DND-41 (cell line): ENCODE measurements around the gene FAM3D.
A peak's percentile ranks its signal among the peaks of the same experiment; 100 is the strongest.

ENCODE experiments used
- ATAC-seq: fragments of 200-7000 bp; cut with Tn5 transposase; 3 replicates; pipeline ENCODE4 v1.9.1; 2021; ENCODE audit warnings: low read depth; ENCODE audit not compliant: insufficient read depth
- DNase-seq: peaks from one replicate; pipeline ENCODE4 v3.0.0-alpha.2; 2020
- H2AFZ ChIP-seq: 2 replicates; pipeline ENCODE4 v1.6.0; 2012; ENCODE audit warnings: low read depth, low read length
- H3K27ac ChIP-seq: 2 replicates; pipeline ENCODE4 v1.5.1; 2012; ENCODE audit warnings: low read length, inconsistent platforms
- H3K27me3 ChIP-seq: fragments of 200-600 bp; sonication (generic); 2 replicates; pipeline ENCODE4 v1.6.0; 2012; ENCODE audit warnings: low read length, mild to moderate bottlenecking, inconsistent platforms; ENCODE audit not compliant: insufficient read depth, poor library complexity
- H3K36me3 ChIP-seq: 2 replicates; pipeline ENCODE4 v1.5.1; 2012; ENCODE audit warnings: low read length, inconsistent platforms; ENCODE audit not compliant: insufficient read depth
- H3K4me1 ChIP-seq: 2 replicates; pipeline ENCODE4 v1.5.1; 2012; ENCODE audit warnings: mild to moderate bottlenecking, low read length; ENCODE audit not compliant: insufficient read depth
- H3K4me2 ChIP-seq: 2 replicates; pipeline ENCODE4 v1.6.0; 2012; ENCODE audit warnings: mild to moderate bottlenecking, moderate library complexity, low read length, inconsistent platforms; ENCODE audit not compliant: insufficient read depth
- H3K4me3 ChIP-seq, 2 experiments: fragments of 200-600 bp in 1 of 2; shearing (Covaris generic) in 1 of 2; 2 replicates each; pipeline ENCODE4 v1.5.1; 2012 to 2016; ENCODE audit warnings: inconsistent platforms in 2 of 2, low read length in 2 of 2, mild to moderate bottlenecking in 2 of 2, low read depth in 1 of 2, moderate library complexity in 1 of 2
- H3K79me2 ChIP-seq: 2 replicates; pipeline ENCODE4 v1.6.0; 2012; ENCODE audit warnings: low read length, inconsistent platforms; ENCODE audit not compliant: insufficient read depth
- H3K9ac ChIP-seq: 2 replicates; pipeline ENCODE4 v1.6.0; 2012; ENCODE audit warnings: low read depth, mild to moderate bottlenecking, inconsistent platforms, low read length, moderate library complexity
- H3K9me3 ChIP-seq: 2 replicates; pipeline ENCODE4 v1.5.1; 2012; ENCODE audit warnings: low read length, moderate library complexity, mild to moderate bottlenecking, inconsistent platforms; ENCODE audit not compliant: insufficient read depth, severe bottlenecking
- H4K20me1 ChIP-seq: 2 replicates; pipeline ENCODE4 v1.6.0; 2012; ENCODE audit warnings: low read length; ENCODE audit not compliant: insufficient read depth
- EZH2 ChIP-seq: IDR thresholded peaks from 3 replicates; pipeline ENCODE4 v1.6.1; 2012; ENCODE audit warnings: borderline replicate concordance, low read depth, mild to moderate bottlenecking, moderate library complexity, low read length, inconsistent platforms; ENCODE audit not compliant: severe bottlenecking
- TF ChIP-seq, protein P1 (sequence below): IDR thresholded peaks from 2 replicates; pipeline ENCODE4 v1.5.1; 2012; ENCODE audit warnings: borderline replicate concordance, low read length, moderate library complexity, mild to moderate bottlenecking; ENCODE audit not compliant: poor library complexity, severe bottlenecking; ENCODE audit errors: extremely low read depth

Gene FAM3D

DNA sequence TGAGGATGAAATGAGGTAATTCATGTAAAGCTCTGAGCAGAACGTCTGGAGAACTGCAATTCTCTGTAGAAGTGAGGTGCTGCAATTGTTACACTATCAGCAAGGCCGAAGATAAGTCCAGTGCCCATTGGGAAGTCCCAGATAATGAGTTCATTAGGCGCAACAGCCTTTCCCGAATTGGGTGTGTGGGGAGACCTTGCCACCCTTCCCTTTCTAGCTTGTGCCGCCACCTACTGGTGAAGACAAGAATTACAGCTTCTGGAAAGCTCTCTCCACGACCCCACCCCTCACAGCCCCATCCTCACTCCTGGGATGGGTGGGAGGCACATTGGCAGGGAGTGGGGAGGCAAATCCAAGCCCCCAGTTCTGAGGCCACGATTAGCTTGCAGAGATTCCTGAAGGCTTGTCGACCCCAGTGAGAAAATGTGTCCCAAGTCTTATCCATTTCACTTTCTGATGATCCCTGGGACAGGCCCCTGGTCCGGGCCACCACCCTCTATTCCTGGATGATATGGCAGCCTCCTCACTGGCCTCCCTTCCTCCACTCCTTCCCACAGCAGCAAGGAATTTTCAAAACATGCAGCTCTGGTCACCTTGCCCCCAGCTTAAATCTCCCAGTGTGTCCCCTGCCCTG lies 36.4 kb downstream of the FAM3D start:
- Histone ChIP-seq H3K27me3 (peaks cover 13% of the 10 kb centered on the region), H2AFZ (no peak overlapping the region), H3K79me2 (no peaks in the 10 kb centered on the region), H3K9me3 (no peaks in the 10 kb centered on the region), H3K27ac (no peak overlapping the region), H3K4me1 (no peaks in the 10 kb centered on the region), H4K20me1 (0 out of 2 replicates have a peak, but pooled peaks cover 3% of the 10 kb centered on the region), H3K9ac (no peak overlapping the region), H3K36me3 (no peaks in the 10 kb centered on the region), H3K4me2 (no peak overlapping the region), H3K4me3 (no peak overlapping the region)
- peak; percentile 69 for DNase-seq
- TF ChIP-seq, protein P1, sequence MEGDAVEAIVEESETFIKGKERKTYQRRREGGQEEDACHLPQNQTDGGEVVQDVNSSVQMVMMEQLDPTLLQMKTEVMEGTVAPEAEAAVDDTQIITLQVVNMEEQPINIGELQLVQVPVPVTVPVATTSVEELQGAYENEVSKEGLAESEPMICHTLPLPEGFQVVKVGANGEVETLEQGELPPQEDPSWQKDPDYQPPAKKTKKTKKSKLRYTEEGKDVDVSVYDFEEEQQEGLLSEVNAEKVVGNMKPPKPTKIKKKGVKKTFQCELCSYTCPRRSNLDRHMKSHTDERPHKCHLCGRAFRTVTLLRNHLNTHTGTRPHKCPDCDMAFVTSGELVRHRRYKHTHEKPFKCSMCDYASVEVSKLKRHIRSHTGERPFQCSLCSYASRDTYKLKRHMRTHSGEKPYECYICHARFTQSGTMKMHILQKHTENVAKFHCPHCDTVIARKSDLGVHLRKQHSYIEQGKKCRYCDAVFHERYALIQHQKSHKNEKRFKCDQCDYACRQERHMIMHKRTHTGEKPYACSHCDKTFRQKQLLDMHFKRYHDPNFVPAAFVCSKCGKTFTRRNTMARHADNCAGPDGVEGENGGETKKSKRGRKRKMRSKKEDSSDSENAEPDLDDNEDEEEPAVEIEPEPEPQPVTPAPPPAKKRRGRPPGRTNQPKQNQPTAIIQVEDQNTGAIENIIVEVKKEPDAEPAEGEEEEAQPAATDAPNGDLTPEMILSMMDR = peak; percentile 92
- no peak for TF ChIP-seq EZH2
- peak; percentile 90 for ATAC-seq

DNA sequence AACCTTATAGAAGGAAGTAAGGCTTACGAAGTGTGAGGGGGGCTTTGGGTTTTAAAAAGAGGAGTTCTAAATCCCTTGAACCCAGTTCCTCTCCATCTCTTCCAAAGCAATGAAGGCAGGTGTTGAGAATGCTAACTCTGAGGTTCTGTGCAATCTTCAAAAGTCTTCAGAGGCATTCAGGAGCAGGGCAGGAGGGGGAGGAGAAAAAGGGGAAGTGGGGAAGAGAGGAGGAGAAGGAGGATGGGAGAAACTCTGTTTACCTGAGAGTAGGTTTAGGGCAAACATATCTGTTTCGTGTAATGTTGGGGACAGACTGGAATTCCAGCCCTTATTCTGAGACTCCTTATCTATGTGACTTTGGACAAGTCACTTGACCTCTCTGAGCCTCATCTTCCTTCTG lies 36.9 kb downstream of the FAM3D start:
- Histone ChIP-seq H3K27ac (no peak overlapping the region), H3K36me3 (no peaks in the 10 kb centered on the region), H4K20me1 (0 out of 2 replicates have a peak, but pooled peaks cover 3% of the 10 kb centered on the region), H3K9ac (no peak overlapping the region), H2AFZ (no peak overlapping the region), H3K4me2 (no peak overlapping the region), H3K27me3 (peaks cover 13% of the 10 kb centered on the region), H3K79me2 (no peaks in the 10 kb centered on the region), H3K9me3 (no peaks in the 10 kb centered on the region), H3K4me1 (no peaks in the 10 kb centered on the region), H3K4me3 (no peak overlapping the region)
- ATAC-seq (no peak), DNase-seq (no peak)
- TF ChIP-seq, protein P1 = no peak
- TF ChIP-seq EZH2 = no peak

DNA sequence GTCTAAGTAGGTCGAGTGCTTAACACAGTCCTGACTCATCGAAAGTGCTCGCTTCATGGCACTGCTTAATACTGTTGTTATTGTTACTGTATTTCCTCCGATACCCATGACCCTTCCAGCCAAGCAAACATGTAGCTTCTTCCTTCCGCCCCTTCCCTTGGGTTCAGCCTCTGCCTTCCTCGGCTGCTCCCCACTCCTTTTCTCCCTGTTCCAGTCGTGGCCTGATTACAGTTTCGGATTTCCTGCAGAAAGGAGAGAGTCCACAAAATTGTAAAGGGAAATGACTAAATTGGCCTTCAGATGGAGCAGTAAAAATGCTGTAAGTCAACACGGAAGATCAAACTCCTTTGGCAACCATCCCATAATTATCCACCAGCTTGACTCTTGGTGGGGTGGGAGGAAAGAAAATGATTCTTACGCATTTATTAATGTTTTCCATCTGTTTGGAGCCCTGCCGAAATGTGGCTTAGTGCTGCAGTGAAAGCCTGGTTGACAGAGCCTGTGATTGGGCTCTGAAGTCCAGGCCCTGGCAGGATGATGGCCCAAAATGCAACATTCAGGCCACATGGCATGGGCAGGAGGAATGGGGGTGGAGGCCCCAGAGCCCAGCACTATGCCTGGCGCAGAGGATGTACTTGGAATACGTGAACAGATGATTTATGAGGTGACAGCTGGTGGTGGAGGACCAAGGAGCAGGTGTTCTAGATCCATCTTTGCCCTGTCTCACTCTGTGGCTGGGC lies 37.6 kb downstream of the FAM3D start:
- no peak overlapping the region for H3K27ac ChIP-seq
- no peak for TF ChIP-seq EZH2
- TF ChIP-seq, protein P1 = no peak
- no peak for ATAC-seq

More for the DNA sequence above, 37.6 kb downstream of the FAM3D start:
- no peak for DNase-seq
- Histone ChIP-seq H3K36me3 (no peaks in the 10 kb centered on the region), H3K4me1 (no peaks in the 10 kb centered on the region), H3K4me2 (no peak overlapping the region), H3K79me2 (no peaks in the 10 kb centered on the region), H3K9me3 (no peaks in the 10 kb centered on the region), H2AFZ (no peak overlapping the region), H3K4me3 (no peak overlapping the region), H4K20me1 (0 out of 2 replicates have a peak, but pooled peaks cover 7% of the 10 kb centered on the region), H3K27me3 (peaks cover 13% of the 10 kb centered on the region), H3K9ac (no peak overlapping the region)
